HEK293 (cell line): ENCODE data around the gene PIM3.
A peak's percentile ranks its signal among the peaks of the same experiment; 100 is the strongest.

Experiments used
- BCL11B ChIP-seq: fragments of 450-650 bp; formaldehyde crosslinking; IDR thresholded peaks from 2 replicates; pipeline ENCODE4 v1.5.1; 2016; ENCODE audit warnings: low read depth, missing biosample characterization, missing genetic modification characterization
- GFI1B ChIP-seq: fragments of 450-650 bp; formaldehyde crosslinking; IDR thresholded peaks from 2 replicates; pipeline ENCODE4 v1.5.1; 2016; ENCODE audit warnings: missing biosample characterization, missing genetic modification characterization
- GLIS2 ChIP-seq: fragments of 450-650 bp; formaldehyde crosslinking; IDR thresholded peaks from 2 replicates; pipeline ENCODE4 v1.5.1; 2016; ENCODE audit warnings: missing biosample characterization, missing genetic modification characterization
- HOXA7 ChIP-seq: sonication (generic); formaldehyde crosslinking; IDR thresholded peaks from 2 replicates; pipeline ENCODE4 v1.8.1; 2022; ENCODE audit warnings: missing genetic modification reagents, borderline replicate concordance
- HOXC10 ChIP-seq: sonication (generic); formaldehyde crosslinking; IDR thresholded peaks from 2 replicates; pipeline ENCODE4 v1.8.1; 2023; ENCODE audit warnings: mild to moderate bottlenecking, missing genetic modification reagents
- KLF10 ChIP-seq: fragments of 450-650 bp; IDR thresholded peaks from 2 replicates; pipeline ENCODE4 v1.5.1; 2018; ENCODE audit warnings: missing biosample characterization, mild to moderate bottlenecking, missing genetic modification characterization
- KLF8 ChIP-seq: fragments of 450-650 bp; formaldehyde crosslinking; IDR thresholded peaks from 2 replicates; pipeline ENCODE4 v1.5.1; 2016; ENCODE audit warnings: missing biosample characterization, missing genetic modification characterization
- OSR2 ChIP-seq: fragments of 450-650 bp; formaldehyde crosslinking; IDR thresholded peaks from 2 replicates; pipeline ENCODE4 v1.5.1; 2016; ENCODE audit warnings: missing biosample characterization, missing genetic modification characterization
- OVOL3 ChIP-seq: fragments of 450-650 bp; formaldehyde crosslinking; IDR thresholded peaks from 2 replicates; pipeline ENCODE4 v1.5.1; 2016; ENCODE audit warnings: missing biosample characterization, missing genetic modification characterization
- REPIN1 ChIP-seq: fragments of 450-650 bp; formaldehyde crosslinking; IDR thresholded peaks from 2 replicates; pipeline ENCODE4 v1.5.1; 2017; ENCODE audit warnings: missing biosample characterization, missing genetic modification characterization, low read depth
- YY1 ChIP-seq: fragments of 450-650 bp; formaldehyde crosslinking; IDR thresholded peaks from 2 replicates; pipeline ENCODE4 v1.5.1; 2018; ENCODE audit warnings: missing biosample characterization, missing genetic modification characterization
- ZBTB20 ChIP-seq: fragments of 450-650 bp; formaldehyde crosslinking; IDR thresholded peaks from 2 replicates; pipeline ENCODE4 v1.5.1; 2016; ENCODE audit warnings: missing biosample characterization, missing genetic modification characterization
- ZBTB21 ChIP-seq: fragments of 450-650 bp; formaldehyde crosslinking; IDR thresholded peaks from 2 replicates; pipeline ENCODE4 v1.5.1; 2017; ENCODE audit warnings: missing biosample characterization, missing genetic modification characterization
- ZBTB8A ChIP-seq: fragments of 450-650 bp; formaldehyde crosslinking; IDR thresholded peaks from 2 replicates; pipeline ENCODE4 v1.5.1; 2016; ENCODE audit warnings: missing biosample characterization, missing genetic modification characterization
- ZFP3 ChIP-seq: fragments of 450-650 bp; formaldehyde crosslinking; IDR thresholded peaks from 2 replicates; pipeline ENCODE4 v1.5.1; 2016; ENCODE audit warnings: low read depth, missing biosample characterization, missing genetic modification characterization
- ZNF169 ChIP-seq: fragments of 450-650 bp; formaldehyde crosslinking; IDR thresholded peaks from 2 replicates; pipeline ENCODE4 v1.5.1; 2016; ENCODE audit warnings: missing biosample characterization, missing genetic modification characterization
- ZNF221 ChIP-seq: fragments of 450-650 bp; formaldehyde crosslinking; IDR thresholded peaks from 2 replicates; pipeline ENCODE4 v1.5.1; 2017; ENCODE audit warnings: missing biosample characterization, missing genetic modification characterization, borderline replicate concordance
- ZNF341 ChIP-seq: fragments of 450-650 bp; formaldehyde crosslinking; IDR thresholded peaks from 2 replicates; pipeline ENCODE4; 2016; ENCODE audit warnings: low read depth, missing biosample characterization, missing genetic modification characterization
- ZNF404 ChIP-seq: fragments of 450-650 bp; formaldehyde crosslinking; IDR thresholded peaks from 2 replicates; pipeline ENCODE4 v1.5.1; 2017; ENCODE audit warnings: missing biosample characterization, missing genetic modification characterization
- ZNF473 ChIP-seq: fragments of 450-650 bp; formaldehyde crosslinking; IDR thresholded peaks from 2 replicates; pipeline ENCODE4 v1.5.1; 2017; ENCODE audit warnings: missing biosample characterization, missing genetic modification characterization
- ZNF529 ChIP-seq: fragments of 450-650 bp; formaldehyde crosslinking; IDR thresholded peaks from 2 replicates; pipeline ENCODE4 v1.5.1; 2017; ENCODE audit warnings: missing genetic modification characterization, missing biosample characterization; ENCODE audit not compliant: insufficient replicate concordance
- ZNF561 ChIP-seq: fragments of 450-650 bp; IDR thresholded peaks from 2 replicates; pipeline ENCODE4 v1.5.1; 2018; ENCODE audit warnings: missing biosample characterization, missing genetic modification characterization, borderline replicate concordance
- ZNF664 ChIP-seq: fragments of 450-650 bp; formaldehyde crosslinking; IDR thresholded peaks from 2 replicates; pipeline ENCODE4 v1.5.1; 2016; ENCODE audit warnings: missing biosample characterization, missing genetic modification characterization
- ZNF670 ChIP-seq: fragments of 450-650 bp; formaldehyde crosslinking; IDR thresholded peaks from 2 replicates; pipeline ENCODE4 v1.5.1; 2016; ENCODE audit warnings: missing biosample characterization, missing genetic modification characterization, low read depth
- ZNF677 ChIP-seq: fragments of 450-650 bp; IDR thresholded peaks from 2 replicates; pipeline ENCODE4 v1.5.0; 2018; ENCODE audit warnings: missing biosample characterization, mild to moderate bottlenecking, missing genetic modification characterization, moderate library complexity
- ZNF791 ChIP-seq: fragments of 450-650 bp; formaldehyde crosslinking; IDR thresholded peaks from 2 replicates; pipeline ENCODE4 v1.5.1; 2016; ENCODE audit warnings: missing biosample characterization, missing genetic modification characterization
- ZSCAN30 ChIP-seq: fragments of 450-650 bp; IDR thresholded peaks from 2 replicates; pipeline ENCODE4 v1.5.1; 2018; ENCODE audit warnings: missing biosample characterization, mild to moderate bottlenecking, missing genetic modification characterization, moderate library complexity
- TF ChIP-seq, protein P1 (sequence below): fragments of 450-650 bp; formaldehyde crosslinking; IDR thresholded peaks from 2 replicates; pipeline ENCODE4 v1.5.1; 2016; ENCODE audit warnings: missing biosample characterization, missing genetic modification characterization
- TF ChIP-seq, protein P2 (sequence below): fragments of 450-650 bp; formaldehyde crosslinking; IDR thresholded peaks from 2 replicates; pipeline ENCODE4 v1.5.1; 2016; ENCODE audit warnings: missing biosample characterization, missing genetic modification characterization
- TF ChIP-seq, protein P3 (sequence below): fragments of 450-650 bp; formaldehyde crosslinking; optimal IDR thresholded peaks from 2 replicates; pipeline ENCODE3; 2016; ENCODE audit warnings: missing biosample characterization, mild to moderate bottlenecking, missing genetic modification characterization
- TF ChIP-seq, protein P4 (sequence below): IDR thresholded peaks from 2 replicates; pipeline ENCODE4 v1.6.1; 2011; ENCODE audit warnings: mild to moderate bottlenecking, low read depth, low read length, borderline replicate concordance
- TF ChIP-seq, protein P5 (sequence below): fragments of 450-650 bp; formaldehyde crosslinking; IDR thresholded peaks from 2 replicates; pipeline ENCODE4 v1.5.1; 2016; ENCODE audit warnings: missing biosample characterization, missing genetic modification characterization

The PIM3 gene

DNA sequence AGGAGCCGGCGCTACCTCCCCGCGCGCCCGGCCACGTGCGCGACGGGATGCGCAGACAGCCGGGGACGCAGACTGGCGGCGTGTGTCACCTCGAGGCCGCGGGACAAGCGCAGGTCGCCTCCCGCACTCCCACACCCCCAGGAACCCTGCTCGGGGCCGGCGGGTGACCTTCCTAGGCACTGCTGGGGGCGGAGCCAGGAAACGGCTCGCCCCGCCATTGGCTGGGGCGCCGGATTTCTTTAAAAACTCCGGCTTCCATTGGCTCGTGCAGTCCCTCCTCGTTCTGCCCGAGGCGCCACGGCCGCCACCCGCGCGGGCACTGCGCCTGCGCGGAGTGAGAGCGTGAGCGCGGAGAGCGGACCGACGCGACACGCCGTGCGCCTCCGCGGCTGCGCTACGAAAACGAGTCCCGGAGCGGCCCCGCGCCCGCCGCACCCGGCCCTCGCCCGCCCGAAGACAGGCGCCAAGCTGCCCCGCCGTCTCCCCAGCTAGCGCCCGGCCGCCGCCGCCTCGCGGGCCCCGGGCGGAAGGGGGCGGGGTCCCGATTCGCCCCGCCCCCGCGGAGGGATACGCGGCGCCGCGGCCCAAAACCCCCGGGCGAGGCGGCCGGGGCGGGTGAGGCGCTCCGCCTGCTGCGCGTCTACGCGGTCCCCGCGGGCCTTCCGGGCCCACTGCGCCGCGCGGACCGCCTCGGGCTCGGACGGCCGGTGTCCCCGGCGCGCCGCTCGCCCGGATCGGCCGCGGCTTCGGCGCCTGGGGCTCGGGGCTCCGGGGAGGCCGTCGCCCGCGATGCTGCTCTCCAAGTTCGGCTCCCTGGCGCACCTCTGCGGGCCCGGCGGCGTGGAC is at the start of gene PIM3 (continued):
- no peak for TF ChIP-seq HOXA7
- no peak for TF ChIP-seq ZNF473 (tag by site-specific recombination)
- no peak for TF ChIP-seq GFI1B (tag by site-specific recombination)
- TF ChIP-seq ZNF664 (tag by site-specific recombination) = no peak
- TF ChIP-seq GLIS2 = peak; percentile 99
- TF ChIP-seq ZNF404 (tag by site-specific recombination) = no peak
- TF ChIP-seq, protein P1, sequence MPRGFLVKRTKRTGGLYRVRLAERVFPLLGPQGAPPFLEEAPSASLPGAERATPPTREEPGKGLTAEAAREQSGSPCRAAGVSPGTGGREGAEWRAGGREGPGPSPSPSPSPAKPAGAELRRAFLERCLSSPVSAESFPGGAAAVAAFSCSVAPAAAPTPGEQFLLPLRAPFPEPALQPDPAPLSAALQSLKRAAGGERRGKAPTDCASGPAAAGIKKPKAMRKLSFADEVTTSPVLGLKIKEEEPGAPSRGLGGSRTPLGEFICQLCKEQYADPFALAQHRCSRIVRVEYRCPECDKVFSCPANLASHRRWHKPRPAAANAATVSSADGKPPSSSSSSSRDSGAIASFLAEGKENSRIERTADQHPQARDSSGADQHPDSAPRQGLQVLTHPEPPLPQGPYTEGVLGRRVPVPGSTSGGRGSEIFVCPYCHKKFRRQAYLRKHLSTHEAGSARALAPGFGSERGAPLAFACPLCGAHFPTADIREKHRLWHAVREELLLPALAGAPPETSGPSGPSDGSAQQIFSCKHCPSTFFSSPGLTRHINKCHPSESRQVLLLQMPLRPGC (tag by site-specific recombination) = no peak
- peak; percentile 79 for TF ChIP-seq KLF10
- TF ChIP-seq, protein P2, sequence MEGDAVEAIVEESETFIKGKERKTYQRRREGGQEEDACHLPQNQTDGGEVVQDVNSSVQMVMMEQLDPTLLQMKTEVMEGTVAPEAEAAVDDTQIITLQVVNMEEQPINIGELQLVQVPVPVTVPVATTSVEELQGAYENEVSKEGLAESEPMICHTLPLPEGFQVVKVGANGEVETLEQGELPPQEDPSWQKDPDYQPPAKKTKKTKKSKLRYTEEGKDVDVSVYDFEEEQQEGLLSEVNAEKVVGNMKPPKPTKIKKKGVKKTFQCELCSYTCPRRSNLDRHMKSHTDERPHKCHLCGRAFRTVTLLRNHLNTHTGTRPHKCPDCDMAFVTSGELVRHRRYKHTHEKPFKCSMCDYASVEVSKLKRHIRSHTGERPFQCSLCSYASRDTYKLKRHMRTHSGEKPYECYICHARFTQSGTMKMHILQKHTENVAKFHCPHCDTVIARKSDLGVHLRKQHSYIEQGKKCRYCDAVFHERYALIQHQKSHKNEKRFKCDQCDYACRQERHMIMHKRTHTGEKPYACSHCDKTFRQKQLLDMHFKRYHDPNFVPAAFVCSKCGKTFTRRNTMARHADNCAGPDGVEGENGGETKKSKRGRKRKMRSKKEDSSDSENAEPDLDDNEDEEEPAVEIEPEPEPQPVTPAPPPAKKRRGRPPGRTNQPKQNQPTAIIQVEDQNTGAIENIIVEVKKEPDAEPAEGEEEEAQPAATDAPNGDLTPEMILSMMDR (tag by site-specific recombination) = no peak
- TF ChIP-seq ZBTB8A (tag by site-specific recombination) = peak; percentile 80
- TF ChIP-seq KLF8 = peak; percentile 61; the same call in 1 of the 2 replicates
- 0 out of 2 replicates have a peak, but pooled peaks have one; percentile 8 for TF ChIP-seq HOXC10
- TF ChIP-seq ZSCAN30 = 0 out of 2 replicates have a peak, but pooled peaks have one; percentile 46
- no peak for TF ChIP-seq REPIN1
- no peak for TF ChIP-seq ZFP3 (tag by site-specific recombination)
- TF ChIP-seq, protein P3, sequence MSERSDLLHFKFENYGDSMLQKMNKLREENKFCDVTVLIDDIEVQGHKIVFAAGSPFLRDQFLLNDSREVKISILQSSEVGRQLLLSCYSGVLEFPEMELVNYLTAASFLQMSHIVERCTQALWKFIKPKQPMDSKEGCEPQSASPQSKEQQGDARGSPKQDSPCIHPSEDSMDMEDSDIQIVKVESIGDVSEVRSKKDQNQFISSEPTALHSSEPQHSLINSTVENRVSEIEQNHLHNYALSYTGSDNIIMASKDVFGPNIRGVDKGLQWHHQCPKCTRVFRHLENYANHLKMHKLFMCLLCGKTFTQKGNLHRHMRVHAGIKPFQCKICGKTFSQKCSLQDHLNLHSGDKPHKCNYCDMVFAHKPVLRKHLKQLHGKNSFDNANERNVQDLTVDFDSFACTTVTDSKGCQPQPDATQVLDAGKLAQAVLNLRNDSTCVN = peak; percentile 88
- no peak for TF ChIP-seq ZNF670 (tag by site-specific recombination)
- TF ChIP-seq YY1 (tag by site-specific recombination) = no peak
- no peak for TF ChIP-seq BCL11B (tag by site-specific recombination)
- no peak for TF ChIP-seq ZNF221 (tag by site-specific recombination)
- TF ChIP-seq, protein P4, sequence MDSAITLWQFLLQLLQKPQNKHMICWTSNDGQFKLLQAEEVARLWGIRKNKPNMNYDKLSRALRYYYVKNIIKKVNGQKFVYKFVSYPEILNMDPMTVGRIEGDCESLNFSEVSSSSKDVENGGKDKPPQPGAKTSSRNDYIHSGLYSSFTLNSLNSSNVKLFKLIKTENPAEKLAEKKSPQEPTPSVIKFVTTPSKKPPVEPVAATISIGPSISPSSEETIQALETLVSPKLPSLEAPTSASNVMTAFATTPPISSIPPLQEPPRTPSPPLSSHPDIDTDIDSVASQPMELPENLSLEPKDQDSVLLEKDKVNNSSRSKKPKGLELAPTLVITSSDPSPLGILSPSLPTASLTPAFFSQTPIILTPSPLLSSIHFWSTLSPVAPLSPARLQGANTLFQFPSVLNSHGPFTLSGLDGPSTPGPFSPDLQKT = peak; percentile 93; the same call in 1 of the 2 replicates
- no peak for TF ChIP-seq ZBTB21 (tag by site-specific recombination)
- TF ChIP-seq ZNF561 = 0 out of 2 replicates have a peak, but pooled peaks have one; percentile 58
- peak; percentile 54; the same call in 1 of the 2 replicates for TF ChIP-seq ZNF677 (tag by site-specific recombination)
- TF ChIP-seq ZNF529 (tag by site-specific recombination) = no peak
- TF ChIP-seq ZNF341 (tag by site-specific recombination) = no peak; the same call in 1 of the 2 replicates
- TF ChIP-seq OVOL3 (tag by site-specific recombination) = no peak
- TF ChIP-seq OSR2 (tag by site-specific recombination) = 0 out of 2 replicates have a peak, but pooled peaks have one; percentile 37
- TF ChIP-seq ZNF169 (tag by site-specific recombination) = no peak
- peak; percentile 77; the same call in 1 of the 2 replicates for TF ChIP-seq ZBTB20
- TF ChIP-seq, protein P5, sequence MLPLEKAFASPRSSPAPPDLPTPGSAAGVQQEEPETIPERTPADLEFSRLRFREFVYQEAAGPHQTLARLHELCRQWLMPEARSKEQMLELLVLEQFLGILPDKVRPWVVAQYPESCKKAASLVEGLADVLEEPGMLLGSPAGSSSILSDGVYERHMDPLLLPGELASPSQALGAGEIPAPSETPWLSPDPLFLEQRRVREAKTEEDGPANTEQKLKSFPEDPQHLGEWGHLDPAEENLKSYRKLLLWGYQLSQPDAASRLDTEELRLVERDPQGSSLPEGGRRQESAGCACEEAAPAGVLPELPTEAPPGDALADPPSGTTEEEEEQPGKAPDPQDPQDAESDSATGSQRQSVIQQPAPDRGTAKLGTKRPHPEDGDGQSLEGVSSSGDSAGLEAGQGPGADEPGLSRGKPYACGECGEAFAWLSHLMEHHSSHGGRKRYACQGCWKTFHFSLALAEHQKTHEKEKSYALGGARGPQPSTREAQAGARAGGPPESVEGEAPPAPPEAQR = 0 out of 2 replicates have a peak, but pooled peaks have one; percentile 64
- TF ChIP-seq ZNF791 (tag by site-specific recombination) = no peak
- TF ChIP-seq, all 188 proteins: peak for 35
